IMR-90 (cell line): Measurements from ENCODE around the gene SPECC1L.

Source experiments
- CEBPB ChIP-seq: IDR thresholded peaks from 2 replicates; pipeline ENCODE4 v1.6.1; 2012; ENCODE audit warnings: low read depth, low read length, improper control_type of control experiment
- CTCF ChIP-seq: conservative IDR thresholded peaks from 2 replicates; pipeline ENCODE4 v1.5.1; 2012; ENCODE audit warnings: mild to moderate bottlenecking, low read depth, low read length, improper control_type of control experiment
- MAZ ChIP-seq: IDR thresholded peaks from 2 replicates; pipeline ENCODE4 v1.6.1; 2012; ENCODE audit warnings: low read depth, mild to moderate bottlenecking, low read length, improper control_type of control experiment, moderate library complexity, borderline replicate concordance
- POLR2A ChIP-seq: IDR thresholded peaks from 2 replicates; pipeline ENCODE4 v1.6.1; 2012; ENCODE audit warnings: mild to moderate bottlenecking, low read depth, low read length
- RCOR1 ChIP-seq: IDR thresholded peaks from 2 replicates; pipeline ENCODE4 v1.6.1; 2012; ENCODE audit warnings: mild to moderate bottlenecking, low read length, improper control_type of control experiment; ENCODE audit not compliant: insufficient replicate concordance

DNA sequence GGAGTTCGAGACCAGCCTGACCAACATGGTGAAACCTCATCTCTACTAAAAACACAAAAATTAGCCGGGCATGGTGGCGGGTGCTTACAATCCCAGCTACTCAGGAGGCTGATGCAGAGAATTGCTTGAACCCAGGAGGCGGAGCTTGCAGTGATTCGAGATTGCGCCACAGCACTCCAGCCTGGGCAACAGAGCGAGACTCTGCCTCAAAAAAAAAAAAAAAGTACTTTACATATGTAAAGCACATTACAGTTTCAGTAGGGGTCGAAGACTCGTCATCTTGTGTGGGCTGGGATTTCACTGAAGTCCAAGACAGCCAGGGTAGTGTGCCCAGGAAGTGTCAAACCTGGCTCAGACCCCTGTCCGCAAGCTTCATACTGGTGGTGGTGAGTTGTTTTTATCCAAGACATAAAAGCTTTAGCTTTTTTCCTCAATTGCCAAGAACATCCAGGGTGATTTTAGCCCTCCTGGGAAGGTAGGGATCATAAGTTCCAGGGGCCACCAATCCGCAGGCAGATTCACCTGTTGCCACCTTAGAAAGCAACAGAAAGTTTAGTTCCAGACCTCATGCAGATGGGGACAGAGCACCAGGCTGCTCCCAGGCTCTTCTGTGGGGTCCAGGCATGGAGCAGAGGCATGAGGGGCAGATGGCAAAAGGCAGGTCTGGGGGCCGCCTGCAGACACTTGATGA lies 135.1 kb downstream of the SPECC1L start:
- TF ChIP-seq CTCF, result no peak
- no peak for TF ChIP-seq CEBPB
- TF ChIP-seq MAZ, result no peak
- no peak for TF ChIP-seq POLR2A
- TF ChIP-seq RCOR1, result no peak
